ENCODE results near the gene TMPRSS6.

DNA sequence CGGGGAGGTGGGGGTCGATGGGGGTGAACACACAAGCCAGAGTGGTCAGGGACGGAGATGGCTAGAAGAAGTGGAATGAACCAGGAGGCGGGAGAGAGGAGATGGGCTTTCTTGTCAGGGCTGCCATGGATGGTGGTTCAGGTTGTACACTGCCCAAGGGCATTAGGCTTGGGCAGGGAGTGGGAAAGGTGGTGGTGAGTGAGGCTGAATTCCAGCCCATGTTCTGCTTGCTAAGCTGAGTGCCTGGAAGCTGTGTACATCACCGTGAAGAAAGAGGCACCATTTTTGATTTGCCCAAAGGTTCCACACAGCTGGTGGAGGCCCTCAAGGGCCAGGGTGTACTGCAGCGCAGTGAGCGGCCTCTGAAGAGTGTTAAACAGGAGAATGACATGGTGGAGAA is 23.3 kb upstream of the TMPRSS6 start:
- TF ChIP-seq, protein P1, sequence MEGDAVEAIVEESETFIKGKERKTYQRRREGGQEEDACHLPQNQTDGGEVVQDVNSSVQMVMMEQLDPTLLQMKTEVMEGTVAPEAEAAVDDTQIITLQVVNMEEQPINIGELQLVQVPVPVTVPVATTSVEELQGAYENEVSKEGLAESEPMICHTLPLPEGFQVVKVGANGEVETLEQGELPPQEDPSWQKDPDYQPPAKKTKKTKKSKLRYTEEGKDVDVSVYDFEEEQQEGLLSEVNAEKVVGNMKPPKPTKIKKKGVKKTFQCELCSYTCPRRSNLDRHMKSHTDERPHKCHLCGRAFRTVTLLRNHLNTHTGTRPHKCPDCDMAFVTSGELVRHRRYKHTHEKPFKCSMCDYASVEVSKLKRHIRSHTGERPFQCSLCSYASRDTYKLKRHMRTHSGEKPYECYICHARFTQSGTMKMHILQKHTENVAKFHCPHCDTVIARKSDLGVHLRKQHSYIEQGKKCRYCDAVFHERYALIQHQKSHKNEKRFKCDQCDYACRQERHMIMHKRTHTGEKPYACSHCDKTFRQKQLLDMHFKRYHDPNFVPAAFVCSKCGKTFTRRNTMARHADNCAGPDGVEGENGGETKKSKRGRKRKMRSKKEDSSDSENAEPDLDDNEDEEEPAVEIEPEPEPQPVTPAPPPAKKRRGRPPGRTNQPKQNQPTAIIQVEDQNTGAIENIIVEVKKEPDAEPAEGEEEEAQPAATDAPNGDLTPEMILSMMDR (IDR thresholded peaks at IDR 0.05; ENCODE audit: low read depth, low read length), result no peak
- TF ChIP-seq EZH2phosphoT487 (IDR thresholded peaks at IDR 0.05; ENCODE audit: low read depth), result no peak
